Stomach (tissue), 9 donors: ENCODE data around the gene PLCL2. TPM values are rescaled to one million over a fixed set of nuclear protein-coding genes. Genes with fewer than 3 reads are reported as not detected.

ENCODE experiments used
- DNase-seq, 2 donors: peaks; one replicate each; pipeline versions ENCODE4 v3.0.0 to v3.0.0-alpha.2; 2013 to 2019
- H3K27ac ChIP-seq, 5 donors: fragments of 200-600 bp in 4 of 5; sonication (generic) in 4 of 5; one replicate each; pipeline ENCODE4 v1.5.1; 2013 to 2019; ENCODE audit warnings: mild to moderate bottlenecking in 1 of 5, moderate library complexity in 1 of 5
- H3K27me3 ChIP-seq, 3 donors: fragments of 200-600 bp; sonication (generic); one replicate each; pipeline ENCODE4 v1.5.1; 2017 to 2019; ENCODE audit warnings: mixed run types in 1 of 3
- H3K36me3 ChIP-seq, 4 donors: fragments of 200-600 bp; sonication (generic); 1 replicate in 3 of 4; 2 replicates in 1 of 4; pipeline ENCODE4 v1.5.1; 2016 to 2019
- H3K4me1 ChIP-seq, 4 donors: fragments of 200-600 bp; sonication (generic); one replicate each; pipeline ENCODE4 v1.5.1; 2016 to 2019
- H3K4me3 ChIP-seq, 4 donors: fragments of 200-600 bp; sonication (generic) in 3 of 4; one replicate each; pipeline ENCODE4 v1.5.1; 2016 to 2019; ENCODE audit warnings: mild to moderate bottlenecking in 1 of 4
- H3K9me3 ChIP-seq, 4 donors: fragments of 200-600 bp; sonication (generic); one replicate each; pipeline ENCODE4 v1.5.1; 2016 to 2019
- EP300 ChIP-seq: sonication (generic); formaldehyde crosslinking; IDR thresholded peaks from one replicate; pipeline ENCODE4 v1.6.1; 2017; ENCODE audit warnings: antibody characterized with exemption
- POLR2A ChIP-seq, 4 donors: fragments of 450-650 bp; IDR thresholded peaks; one replicate each; pipeline ENCODE4 v1.6.1; 2016; ENCODE audit warnings: antibody characterized with exemption in 4 of 4, control low read depth in 2 of 4, mild to moderate bottlenecking in 1 of 4, moderate library complexity in 1 of 4
- POLR2AphosphoS5 ChIP-seq, 3 donors: sonication (generic); formaldehyde crosslinking; IDR thresholded peaks; one replicate each; pipeline ENCODE4 v1.6.1; 2016; ENCODE audit warnings: antibody characterized with exemption in 3 of 3
- WGBS, 5 donors: extraction: QIAGEN DNeasy Blood & Tissue Kit in 3 of 5; methylation state at CpG; one replicate each; pipeline versions ENCODE4 v1.1.5 to v1.1.7; 2013 to 2018; 5-methylcytosine and 5-hydroxymethylcytosine counted together
- intact Hi-C: fragments of 100-400 bp; cut with DNase I; formaldehyde crosslinking; loops from one replicate; pipeline ENCODE4 v1.15.1; 2023; ENCODE audit warnings: low total_unique reads
- polyA plus RNA-seq, 3 donors: library from polyadenylated mRNA; stranded (reverse); fragments of 200-250 nt; gene quantifications; one replicate each; pipeline ENCODE4 v1.2.3, GENCODE V29; 2013
- total RNA-seq, 5 donors: library from RNA; depleted of rRNA; stranded (reverse); fragments of >200 nt; gene quantifications; one replicate each; pipeline versions ENCODE4 v1.1.0 to v1.2.3, GENCODE V29; 2014 to 2016
- TF ChIP-seq, protein P1 (sequence below), 7 experiments: fragments of 450-650 bp in 4 of 7; fragments of 200-600 bp in 3 of 7; sonication (generic) in 3 of 7; IDR thresholded peaks; one replicate each; pipeline ENCODE4 v1.5.1; 2016 to 2019; ENCODE audit warnings: antibody characterized with exemption in 7 of 7, control low read depth in 2 of 7, mild to moderate bottlenecking in 1 of 7
- donor health status: healthy with polysubstance abuse.
- donor health status: Bipolar disorder and iron deficiency.
- donor health status: healthy.

Gene PLCL2
- total and polyA plus RNA-seq, 8 donors: 1.0 to 34.9 (median 5.7) TPM

DNA sequence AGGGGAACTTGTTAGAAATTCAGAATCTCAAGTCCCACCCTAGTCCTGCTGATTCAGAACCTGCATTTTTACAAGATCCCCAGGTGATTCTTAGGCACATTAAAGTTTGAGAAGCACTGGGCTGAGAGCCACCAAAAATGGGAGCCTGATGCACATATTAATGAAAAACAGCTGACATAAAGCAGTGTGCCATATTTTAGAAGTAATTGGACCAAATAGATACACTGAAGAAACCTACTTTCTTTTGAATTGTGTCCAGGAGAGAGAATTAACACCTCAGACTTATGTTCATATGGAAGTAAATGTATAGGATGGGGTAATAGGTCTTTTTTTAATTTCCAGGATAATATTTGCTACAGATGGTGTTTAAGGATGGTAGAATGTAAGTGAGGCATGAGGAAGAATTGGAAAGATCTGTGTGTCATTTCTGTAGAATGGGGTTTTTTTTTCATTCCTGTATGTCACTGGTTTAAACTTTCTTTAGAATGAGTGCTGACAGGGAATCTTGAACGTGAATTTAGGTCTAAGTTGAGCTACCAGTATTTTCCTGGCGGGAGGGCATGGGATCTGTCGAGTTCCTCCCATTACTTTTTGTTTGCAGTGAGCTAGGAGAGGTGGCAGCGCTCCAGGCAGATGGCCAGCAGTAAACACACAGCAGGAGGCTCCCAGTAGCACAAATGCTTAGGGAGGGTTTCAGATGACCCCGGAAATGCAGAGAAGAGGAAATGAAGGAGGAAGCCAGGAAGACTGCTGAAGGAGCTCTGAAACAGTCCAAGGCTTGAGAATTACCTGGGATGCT lies 185.6 kb downstream of the PLCL2 start:
- H3K9me3 ChIP-seq: no peaks in the 10 kb centered on the region
- DNase-seq: peak in 1 of 2 donors; percentile 54
- intact Hi-C loops: no loop called here
- WGBS, 5 donors: 33 to 43% (median 41%) methylated on average over 5 of the region's 5 CpGs
- no peak overlapping the region for H3K27ac ChIP-seq
- peaks cover 0 to 42% (median 21%) of the 10 kb centered on the region in 4 donors for H3K36me3 ChIP-seq
- H3K27me3 ChIP-seq: no peaks in the 10 kb centered on the region
- H3K4me1 ChIP-seq: peaks cover 0 to 9% (median 2%) of the 10 kb centered on the region in 4 donors
- TF ChIP-seq POLR2AphosphoS5 (IDR thresholded peaks at IDR 0.05) (no peak), EP300 (no peak), POLR2A (IDR thresholded peaks at IDR 0.05) (no peak)
- TF ChIP-seq, protein P1, sequence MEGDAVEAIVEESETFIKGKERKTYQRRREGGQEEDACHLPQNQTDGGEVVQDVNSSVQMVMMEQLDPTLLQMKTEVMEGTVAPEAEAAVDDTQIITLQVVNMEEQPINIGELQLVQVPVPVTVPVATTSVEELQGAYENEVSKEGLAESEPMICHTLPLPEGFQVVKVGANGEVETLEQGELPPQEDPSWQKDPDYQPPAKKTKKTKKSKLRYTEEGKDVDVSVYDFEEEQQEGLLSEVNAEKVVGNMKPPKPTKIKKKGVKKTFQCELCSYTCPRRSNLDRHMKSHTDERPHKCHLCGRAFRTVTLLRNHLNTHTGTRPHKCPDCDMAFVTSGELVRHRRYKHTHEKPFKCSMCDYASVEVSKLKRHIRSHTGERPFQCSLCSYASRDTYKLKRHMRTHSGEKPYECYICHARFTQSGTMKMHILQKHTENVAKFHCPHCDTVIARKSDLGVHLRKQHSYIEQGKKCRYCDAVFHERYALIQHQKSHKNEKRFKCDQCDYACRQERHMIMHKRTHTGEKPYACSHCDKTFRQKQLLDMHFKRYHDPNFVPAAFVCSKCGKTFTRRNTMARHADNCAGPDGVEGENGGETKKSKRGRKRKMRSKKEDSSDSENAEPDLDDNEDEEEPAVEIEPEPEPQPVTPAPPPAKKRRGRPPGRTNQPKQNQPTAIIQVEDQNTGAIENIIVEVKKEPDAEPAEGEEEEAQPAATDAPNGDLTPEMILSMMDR (IDR thresholded peaks at IDR 0.05): no peak
- H3K4me3 ChIP-seq: no peak overlapping the region

DNA sequence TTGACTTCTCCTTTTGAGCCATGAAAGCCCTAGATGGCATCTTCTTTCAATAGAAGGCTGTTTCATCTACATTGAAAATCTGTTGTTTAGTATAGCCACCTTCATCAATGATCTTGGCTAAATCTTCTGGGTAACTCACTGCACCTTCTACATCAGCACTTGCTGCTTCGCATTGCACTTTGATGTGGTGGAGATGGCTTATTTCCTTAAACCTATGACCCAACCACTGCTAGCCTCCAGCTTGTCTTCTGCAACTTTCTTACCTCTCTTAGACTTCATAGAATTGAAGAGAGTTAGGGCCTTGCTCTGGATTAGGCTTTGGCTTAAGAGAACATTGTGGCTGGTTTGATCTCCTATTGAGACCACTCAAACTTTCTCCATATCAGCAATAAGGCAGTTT lies 189.8 kb downstream of the PLCL2 start:
- H3K36me3 ChIP-seq: peaks cover 0 to 33% (median 11%) of the 10 kb centered on the region in 4 donors
- no peak for DNase-seq
- intact Hi-C loops: no loop called here
- H3K4me3 ChIP-seq: no peak overlapping the region
- peaks cover 0 to 9% (median 2%) of the 10 kb centered on the region in 4 donors for H3K4me1 ChIP-seq
- TF ChIP-seq, protein P1 (IDR thresholded peaks at IDR 0.05): no peak
- TF ChIP-seq EP300: no peak
- TF ChIP-seq POLR2AphosphoS5 (IDR thresholded peaks at IDR 0.05): no peak
- 88 to 93% (median 92%) methylated on average over 1 of the region's 1 CpG for WGBS, 5 donors
- H3K27me3 ChIP-seq: no peaks in the 10 kb centered on the region
- no peaks in the 10 kb centered on the region for H3K9me3 ChIP-seq
- no peak overlapping the region for H3K27ac ChIP-seq

DNA sequence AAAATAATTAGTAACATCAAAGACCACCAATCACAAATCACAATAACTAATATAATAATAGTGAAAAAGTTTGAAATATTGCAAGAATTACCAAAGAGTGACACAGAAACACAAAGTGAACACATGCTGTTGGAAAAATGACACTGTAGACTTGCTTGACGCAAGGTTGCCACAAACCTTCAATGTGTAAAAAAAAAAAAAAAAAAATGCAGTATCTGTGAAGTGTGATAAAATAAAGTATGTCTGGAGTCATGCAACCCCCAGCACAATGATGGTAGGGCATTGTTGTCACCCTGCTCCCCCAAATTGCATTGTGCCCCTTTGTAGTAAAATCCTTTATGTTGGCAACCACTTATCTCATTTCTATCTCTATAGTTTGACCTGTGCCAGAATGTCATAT lies 190.6 kb downstream of the PLCL2 start:
- WGBS, 5 donors: 89 to 100% (median 95%) methylated on average over 1 of the region's 1 CpG
- TF ChIP-seq EP300 (no peak), POLR2AphosphoS5 (IDR thresholded peaks at IDR 0.05) (no peak), POLR2A (IDR thresholded peaks at IDR 0.05) (no peak)
- TF ChIP-seq, protein P1 (IDR thresholded peaks at IDR 0.05): no peak
- no peak for DNase-seq
- H3K9me3 ChIP-seq: no peaks in the 10 kb centered on the region
- H3K4me1 ChIP-seq: peaks cover 0 to 5% (median 2%) of the 10 kb centered on the region in 4 donors
- H3K4me3 ChIP-seq: no peak overlapping the region
- no peaks in the 10 kb centered on the region for H3K27me3 ChIP-seq
- intact Hi-C loops: no loop called here
- H3K36me3 ChIP-seq: peaks cover 0 to 36% (median 15%) of the 10 kb centered on the region in 4 donors
- H3K27ac ChIP-seq: no peak overlapping the region

DNA sequence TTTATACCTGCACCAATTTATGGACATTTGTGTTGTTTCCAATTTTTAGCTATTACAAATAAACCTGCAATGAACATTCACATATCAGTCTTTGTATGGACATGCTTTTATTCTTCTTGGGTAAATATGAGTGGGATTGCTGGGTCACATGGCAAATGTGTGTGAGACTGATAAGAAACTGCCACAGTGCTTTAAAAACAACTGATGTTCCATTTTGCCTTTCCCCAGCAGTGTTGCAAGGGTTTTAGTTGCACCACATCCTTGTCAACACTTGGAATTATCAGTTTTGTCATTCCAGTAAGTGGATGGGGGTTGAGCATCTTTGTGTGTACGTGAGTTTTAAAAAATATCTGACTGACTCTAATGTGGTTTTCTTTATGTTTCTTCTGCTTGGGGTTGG lies 191.2 kb downstream of the PLCL2 start:
- Histone ChIP-seq H3K27ac (no peak overlapping the region), H3K27me3 (no peaks in the 10 kb centered on the region), H3K36me3 (peaks cover 0 to 36% (median 20%) of the 10 kb centered on the region in 4 donors), H3K4me1 (no peaks in the 10 kb centered on the region), H3K9me3 (no peaks in the 10 kb centered on the region), H3K4me3 (no peak overlapping the region)
- TF ChIP-seq POLR2A (IDR thresholded peaks at IDR 0.05) (no peak), EP300 (no peak), POLR2AphosphoS5 (IDR thresholded peaks at IDR 0.05) (no peak)
- TF ChIP-seq, protein P1 (IDR thresholded peaks at IDR 0.05): no peak
- WGBS, 5 donors: 88 to 100% (median 97%) methylated on average over 1 of the region's 1 CpG
- intact Hi-C loops: no loop called here
- no peak for DNase-seq
